Stimulated activated CD4-positive, alpha-beta T cell treated with anti-CD3 and anti-CD28 coated beads, Interleukin-12 subunit alpha, Interleukin-12 subunit beta, amount 100 ng/mL, for 48 hours (primary cell): ENCODE measurements around the gene DPPA4.

Experiments used
- DNase-seq, 3 donors: peaks; one replicate each; pipeline ENCODE4 v3.0.0-alpha.2; 2020; ENCODE audit warnings: low read depth in 2 of 3, low spot score in 1 of 3

DPPA4 gene

DNA sequence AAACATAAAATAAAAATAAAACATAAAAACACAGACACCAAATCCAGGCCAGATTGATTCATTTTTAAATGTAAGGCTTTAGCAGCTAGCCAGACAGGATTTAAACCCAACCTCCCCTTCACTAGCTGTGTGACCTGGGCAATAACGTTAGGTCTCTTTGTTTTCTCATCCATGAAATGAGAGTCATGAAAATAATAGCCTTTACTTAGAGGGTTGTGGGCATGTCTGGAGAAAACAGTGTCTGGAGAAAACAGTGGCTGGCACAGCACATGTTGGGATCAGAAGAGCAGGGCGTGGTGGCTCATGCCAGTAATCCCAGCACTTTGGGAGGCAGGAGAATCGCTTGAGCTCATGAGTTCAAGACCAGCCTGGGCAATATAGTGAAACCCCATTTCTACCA, 1.9 kb upstream of the DPPA4 start:
- DNase-seq = no peak

DNA sequence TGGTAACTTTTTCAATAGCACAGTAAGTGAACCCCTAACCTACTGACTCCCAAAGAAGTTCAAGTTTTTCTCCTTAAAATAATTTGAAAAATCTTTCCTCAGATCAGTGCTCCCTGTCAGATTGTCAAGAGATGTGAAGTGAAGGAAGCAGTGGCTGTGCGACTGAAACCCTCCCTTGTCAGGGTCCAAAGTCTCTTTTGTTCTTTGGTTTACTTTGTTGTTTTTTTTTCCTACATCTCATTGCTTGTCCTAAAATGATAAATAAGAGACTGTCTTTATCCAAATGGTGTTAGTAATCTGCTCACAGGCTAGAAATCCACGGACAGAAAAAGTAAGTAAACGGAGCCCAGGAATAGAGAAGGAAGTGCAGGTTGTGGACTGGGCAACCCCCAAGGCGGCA, 976 bp upstream of the DPPA4 start:
- no peak for DNase-seq

DNA sequence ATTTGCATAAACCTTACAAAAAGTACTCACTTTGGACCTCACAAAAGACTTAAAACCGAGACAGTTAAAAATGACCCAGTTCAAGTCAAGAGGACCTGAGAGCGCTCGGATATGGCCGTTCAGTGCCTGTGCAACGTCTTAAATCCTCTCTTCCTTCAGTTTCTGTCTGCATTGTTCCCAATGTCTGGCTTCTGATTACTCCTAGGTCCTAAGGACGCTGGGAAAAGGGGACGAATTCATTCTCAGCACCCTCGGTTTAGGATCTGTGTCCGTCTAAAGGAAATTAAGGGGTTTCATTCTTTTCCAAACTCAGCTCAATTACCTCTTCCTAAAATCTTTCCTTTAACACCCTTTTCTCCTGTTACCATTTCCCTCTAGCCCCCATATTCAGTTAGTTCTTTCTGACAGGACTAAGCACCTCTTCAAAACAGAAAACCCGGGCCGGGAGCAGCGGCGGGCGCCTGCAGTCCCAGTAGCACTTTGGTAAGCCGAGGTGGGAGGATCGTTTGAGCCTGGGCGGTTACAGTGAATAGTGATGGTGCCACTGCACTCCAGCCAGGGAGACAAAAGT, 970 bp downstream of the DPPA4 start:
- DNase-seq = peak in 2 of 3 donors; percentile 2 to 24

DNA sequence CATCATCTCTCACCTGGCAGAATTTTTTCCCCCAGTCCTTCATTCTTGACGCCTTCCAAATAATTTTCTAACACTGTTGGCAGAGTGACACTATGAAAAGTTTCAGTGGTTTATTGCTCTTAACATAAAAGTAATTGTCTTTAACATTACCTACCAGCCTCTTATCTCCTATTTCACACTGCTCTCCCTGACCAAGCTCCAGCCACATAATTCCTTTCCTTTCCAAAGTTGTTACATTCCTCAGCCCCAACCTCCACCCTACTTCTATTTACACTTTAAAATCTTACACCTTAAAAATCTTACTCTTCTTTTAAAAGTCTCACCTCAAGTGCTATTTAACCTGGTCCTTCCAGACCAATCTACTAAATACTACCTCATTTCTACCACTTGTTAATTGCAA, 2.8 kb downstream of the DPPA4 start:
- DNase-seq = no peak

DNA sequence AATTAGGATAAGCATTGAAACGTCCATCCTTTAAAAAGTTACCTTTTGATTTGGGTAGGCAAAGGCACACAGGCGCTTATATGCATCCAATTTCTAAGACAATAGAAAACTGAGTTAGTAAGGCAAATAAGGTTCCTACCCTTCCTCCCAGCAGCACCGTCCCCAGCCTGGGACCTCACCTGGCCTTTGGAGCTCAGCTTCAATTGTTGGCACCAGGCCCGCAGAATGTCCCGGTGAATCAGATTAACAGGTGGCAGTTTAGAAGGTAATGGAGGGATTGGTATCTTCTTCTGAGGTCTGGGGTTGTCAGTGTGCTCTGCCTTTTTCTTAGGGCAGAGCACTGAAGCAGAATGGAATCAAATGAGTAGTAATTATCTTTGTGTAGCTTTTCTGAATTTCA, 5.7 kb downstream of the DPPA4 start:
- DNase-seq = no peak

DNA sequence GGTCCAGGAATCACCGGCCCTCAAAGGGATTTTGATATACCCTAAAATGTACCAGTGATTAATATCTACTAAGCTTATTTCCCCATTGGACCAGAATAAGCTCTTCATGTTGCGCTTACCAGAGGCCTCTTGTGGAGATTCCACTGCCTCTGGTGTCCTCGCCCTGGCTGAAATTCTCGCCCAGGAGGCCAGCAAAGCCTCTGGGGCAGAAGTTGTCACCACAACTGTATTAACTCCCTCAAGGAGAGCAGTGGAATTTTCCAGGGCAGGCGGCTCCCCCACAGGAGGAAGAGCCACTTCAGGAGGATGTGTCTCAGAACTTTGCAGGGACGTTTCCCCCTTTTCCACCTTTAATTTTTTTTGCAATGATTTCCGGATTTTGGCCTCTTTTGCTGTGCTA, 6.9 kb downstream of the DPPA4 start:
- no peak for DNase-seq

DNA sequence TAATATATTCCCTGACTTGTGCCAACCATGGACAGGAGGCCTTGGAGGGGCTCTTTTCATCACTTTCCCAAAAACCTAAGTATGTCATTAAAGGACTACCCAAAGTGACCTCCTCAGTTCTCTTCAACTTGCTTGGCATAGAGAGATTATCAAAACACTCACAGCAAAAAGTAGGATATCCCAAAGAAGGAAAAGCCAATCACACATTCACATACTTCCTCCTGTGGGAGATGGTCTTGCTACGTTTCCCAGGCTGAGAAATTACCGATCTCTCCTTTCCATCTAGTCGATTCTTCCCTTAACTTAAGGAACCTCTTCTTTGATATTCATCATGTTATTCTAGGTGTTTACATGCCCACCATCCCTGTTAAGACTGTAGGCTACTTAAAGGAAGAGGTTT, 9.1 kb downstream of the DPPA4 start:
- DNase-seq = no peak

DNA sequence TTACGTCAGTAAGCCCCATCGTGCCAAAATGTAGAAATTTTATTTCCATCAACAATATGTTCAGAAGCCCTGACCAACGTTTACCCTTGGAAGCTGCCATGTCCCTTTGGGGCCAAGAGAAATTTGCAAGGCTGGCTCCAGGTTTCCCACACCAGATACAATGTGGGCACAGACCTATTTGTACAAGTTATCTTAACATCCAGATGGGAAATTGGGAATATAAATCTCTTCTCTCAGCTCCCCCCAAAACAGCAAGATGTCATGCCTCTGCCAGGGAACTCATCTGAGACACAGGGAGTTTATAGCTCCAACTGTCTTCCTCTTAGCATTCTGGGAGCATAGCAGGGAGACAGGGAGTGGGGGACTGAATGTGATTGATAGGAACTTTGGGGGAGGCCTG, 11.7 kb downstream of the DPPA4 start:
- no peak for DNase-seq

DNA sequence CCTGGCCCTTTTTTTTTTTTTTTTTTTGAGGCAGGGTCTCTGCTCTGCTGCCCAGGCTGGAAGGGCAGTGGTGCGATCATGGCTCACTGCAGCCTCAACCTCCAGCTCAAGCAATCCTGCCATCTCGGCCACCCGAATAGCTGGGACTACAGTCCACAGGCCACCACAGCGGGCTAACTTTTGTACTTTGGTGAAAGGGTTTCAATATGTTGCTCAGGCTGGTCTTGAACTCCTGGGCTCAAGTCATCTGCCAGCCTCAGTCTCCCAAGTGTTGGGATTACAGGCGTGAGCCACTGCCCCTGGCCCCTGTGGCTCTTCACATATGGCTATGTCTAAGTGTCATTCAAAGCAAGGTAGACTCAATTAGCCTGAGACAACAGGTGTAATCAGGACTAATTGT, 12.2 kb downstream of the DPPA4 start:
- DNase-seq = no peak

DNA sequence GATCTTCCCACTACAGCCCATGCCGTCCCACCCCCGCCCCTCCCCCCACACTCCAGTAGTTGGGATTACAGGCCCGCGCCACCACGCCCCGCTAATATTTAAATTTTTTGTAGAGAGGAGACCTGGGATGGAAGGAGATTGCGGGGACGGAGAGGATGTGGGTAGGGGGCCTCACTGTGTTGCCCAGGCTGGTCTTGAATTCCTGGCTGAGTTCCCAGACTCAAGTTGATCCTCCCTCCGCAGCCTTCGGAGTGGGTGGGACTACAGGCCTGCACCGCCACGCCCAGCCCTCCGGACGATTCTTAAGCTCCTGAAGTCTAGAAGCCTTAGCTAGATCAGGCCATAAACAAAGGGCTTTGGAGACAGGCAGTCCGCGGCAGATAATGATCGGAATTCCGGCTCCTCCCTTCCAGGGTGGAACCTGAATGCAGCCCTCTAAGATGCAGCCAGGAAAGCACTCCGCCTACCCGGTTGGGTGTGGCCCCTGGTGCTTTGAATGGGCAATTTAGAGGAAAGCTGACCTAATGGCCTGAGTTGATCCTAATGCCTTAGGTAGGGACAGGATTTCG, 21.1 kb downstream of the DPPA4 start, which contains the start of gene DPPA2:
DPPA2 (minus strand) TSS at position 356 of the 569 bp plus-strand sequence. CDS start 1,975 bp downstream, outside the sequence.
- DNase-seq = no peak

DNA sequence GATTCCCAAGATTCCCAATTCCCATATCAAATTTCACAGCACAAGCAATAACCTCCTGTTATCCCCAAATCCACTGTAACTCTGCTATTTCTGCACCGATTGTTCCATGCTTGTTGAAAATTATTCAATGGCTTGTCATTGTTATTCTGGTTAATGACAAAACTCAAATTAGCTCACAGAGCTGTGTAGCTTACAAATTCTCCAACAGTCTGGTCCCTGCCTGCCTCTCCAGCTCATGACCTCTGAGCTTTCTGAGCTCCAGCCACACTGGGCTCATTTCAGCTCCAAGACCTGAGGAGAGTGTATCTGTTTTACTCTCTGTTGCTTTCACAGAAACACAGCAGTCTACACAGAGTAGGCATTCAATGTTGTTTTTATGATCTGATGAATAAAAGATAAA, 24.3 kb downstream of the DPPA4 start:
- DNase-seq = no peak

DNA sequence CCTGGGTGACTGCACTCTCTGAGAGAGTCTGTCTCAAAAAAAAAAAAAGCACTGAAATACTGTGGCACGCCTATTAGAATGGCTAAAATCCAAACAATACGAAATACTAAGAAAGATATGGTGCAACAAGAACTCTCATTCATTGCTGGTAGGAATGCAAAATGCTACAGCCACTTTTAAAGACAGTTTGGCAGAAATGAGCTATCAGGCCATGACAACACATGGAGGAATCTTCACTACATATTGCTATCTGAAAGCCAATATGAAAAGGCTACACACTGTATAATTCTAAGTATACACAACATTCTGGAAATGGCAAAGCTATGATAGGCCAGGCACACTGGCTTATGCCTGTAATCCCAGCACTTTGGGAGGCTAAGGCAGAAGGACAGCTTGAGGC, 39.9 kb downstream of the DPPA4 start:
- no peak for DNase-seq

DNA sequence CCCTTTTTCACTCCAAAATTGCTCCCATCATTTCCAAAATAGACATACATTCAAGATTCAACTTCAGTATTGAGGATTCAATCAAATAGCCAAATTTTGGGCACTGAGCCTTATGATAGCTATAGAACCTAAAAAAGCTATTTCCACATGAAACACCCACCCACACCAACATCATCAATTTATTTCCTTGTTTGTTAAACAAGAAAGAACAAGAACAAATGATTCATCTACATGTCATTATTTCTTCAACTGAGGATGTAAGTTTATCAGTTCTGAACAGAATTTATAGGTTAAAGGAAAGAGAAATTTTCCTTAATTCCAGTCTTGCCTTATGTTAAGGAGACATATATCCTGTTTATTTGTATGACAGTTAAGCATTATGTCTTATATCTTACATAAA, 53.3 kb downstream of the DPPA4 start:
- no peak for DNase-seq

DNA sequence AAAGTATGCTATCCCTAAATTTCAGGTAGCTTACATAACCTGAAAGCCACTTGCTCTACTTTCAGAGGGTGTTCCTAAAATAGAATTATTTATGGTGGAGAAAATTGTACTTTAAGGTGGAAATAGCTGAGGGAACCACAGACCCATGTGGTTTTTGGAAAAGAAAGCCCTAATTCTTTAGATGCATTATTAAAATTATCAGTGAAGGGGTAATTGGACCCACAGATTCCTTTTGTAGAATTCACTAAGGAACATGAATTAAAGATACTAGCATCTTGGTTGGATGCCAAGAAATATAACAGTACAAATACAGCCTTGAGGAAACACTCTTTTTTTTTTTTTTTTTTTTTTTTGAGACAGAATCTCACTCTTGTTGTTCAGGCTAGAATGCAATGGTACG, 58.8 kb downstream of the DPPA4 start:
- no peak for DNase-seq

DNA sequence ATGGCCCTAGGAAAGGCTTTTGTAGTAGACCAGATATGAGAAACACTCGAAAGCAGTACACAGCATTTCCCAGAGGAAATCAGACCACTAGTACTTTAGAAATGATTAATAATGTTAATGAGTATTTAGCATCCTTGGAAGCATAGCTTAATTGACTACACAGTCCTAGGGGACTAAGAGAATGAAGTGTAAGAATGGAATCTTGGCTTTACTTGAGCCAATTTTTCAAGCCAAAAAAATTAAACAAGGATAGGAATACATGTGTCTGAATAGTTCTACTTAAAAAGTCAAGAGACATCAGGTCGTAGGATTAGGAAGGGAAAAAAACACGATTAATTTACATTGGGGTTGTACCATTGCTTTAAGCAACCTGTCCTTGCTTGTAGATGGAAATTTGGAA, 59.2 kb downstream of the DPPA4 start:
- DNase-seq = no peak
